Measurements from ENCODE around the gene PAX4. TPM values are rescaled to one million over a fixed set of nuclear protein-coding genes. Genes with fewer than 3 reads are reported as not detected.

The PAX4 gene
- total and polyA plus RNA-seq, 2 of the 4 experiments (the other 2 are of a cell fraction): not detected

- Histone ChIP-seq H3K4me1 (ENCODE audit: control insufficient read depth, insufficient read depth, low read length) (peaks cover 16% of the 10 kb centered on the region), H3K9me3 (ENCODE audit: control insufficient read depth, insufficient read depth, low read length) (no peaks in the 10 kb centered on the region), H3K27me3 (ENCODE audit: control insufficient read depth, insufficient read depth, low read length) (no peaks in the 10 kb centered on the region), H2BK20ac (ENCODE audit: low read depth, low read length) (no peak overlapping the region), H3K56ac (ENCODE audit: extremely low read depth, insufficient read depth, low read length) (peak overlapping the region; percentile 24; the same call in 1 of the 2 replicates), H2BK15ac (ENCODE audit: low read depth, low read length) (no peak overlapping the region), H3K9me1 (ENCODE audit: insufficient read depth, low read length) (peaks cover 14% of the 10 kb centered on the region), H4K20me1 (ENCODE audit: insufficient read depth, low read length) (peaks cover 13% of the 10 kb centered on the region), H3K4me3 (ENCODE audit: insufficient read depth, low read depth, low read length) (peak overlapping the region; percentile 80), H3K79me1 (ENCODE audit: low read depth in 1 of 2, low read length in 2 of 2) (peaks cover 21 to 45% of the 10 kb centered on the region in 2 experiments), H3K23ac (ENCODE audit: low read depth, low read length) (peak overlapping the region; percentile 13), H2BK5ac (ENCODE audit: low read depth, low read length, poor library complexity, severe bottlenecking) (peak overlapping the region; percentile 67), H3K4me2 (ENCODE audit: low read depth, low read length) (peak overlapping the region; percentile 72), H2AK9ac (replicated peaks; ENCODE audit: low read depth, low read length, poor library complexity) (peak overlapping the region; percentile 92), H2BK120ac (ENCODE audit: low read depth, low read length) (no peak overlapping the region; the same call in 1 of the 2 replicates), H3K9ac (ENCODE audit: low read depth, low read length) (peak overlapping the region; percentile 63), H4K8ac (ENCODE audit: low read depth in 2 of 2, low read length in 2 of 2) (peak overlapping the region in 1 of 2 experiments; percentile 84; a peak in 3 of 4 replicates), H2AFZ (replicated peaks; ENCODE audit: low read length, poor library complexity) (peak overlapping the region; percentile 94), H3K4ac (ENCODE audit: low read depth, low read length) (peak overlapping the region; percentile 64), H3K36me3 (ENCODE audit: control insufficient read depth, insufficient read depth, low read length) (peaks cover 11% of the 10 kb centered on the region), H3K27ac (ENCODE audit: insufficient read depth, low read length) (peak overlapping the region; percentile 73), H3K14ac (replicated peaks; ENCODE audit: low read depth, low read length) (peak overlapping the region; percentile 88; the same call in 1 of the 2 replicates), H3K18ac (ENCODE audit: low read depth, low read length) (no peak overlapping the region), H4K91ac (ENCODE audit: insufficient read depth, low read depth, low read length) (no peak overlapping the region), H4K5ac (ENCODE audit: low read depth, low read length) (no peak overlapping the region), H2AK5ac (ENCODE audit: low read depth, low read length) (peak overlapping the region; percentile 60)
- intact Hi-C loops (cut with micrococcal nuclease) (loop anchor here (2.0 to 10.0 kb wide), 5 partner anchors 44 to 620 kb away; partner anchors contain the start of genes LRRC4 and ZNF800), in situ Hi-C loops (cut with MboI; ENCODE audit: low sequenced_read_pairs) (no loop called here), dilution Hi-C loops (cut with HindIII; ENCODE audit: low sequenced_read_pairs, unreplicated experiment) (no loop called here)
- no TSS peak for BruUV-seq (replicated peaks)
- ChIA-PET CTCF (interaction anchor here (1.1 to 2.0 kb wide), 2 partner anchors 119 to 621 kb away, joined by 5 to 7 read pairs; no protein-coding TSS in a partner anchor), POLR2A (ENCODE audit: unreplicated experiment) (interaction anchor here (0.6 kb wide), 1 partner anchor 67 kb away, joined by 9 read pairs; no protein-coding TSS in a partner anchor)
- ATAC-seq (ENCODE audit: low read depth): peak; percentile 46
- WGBS, 2 experiments (ENCODE audit: extremely low coverage in 2 of 2, insufficient read length in 1 of 2): 2% methylated on average over 7 of the region's 43 CpGs; no CpG with 5 or more reads in 1 of the 2 experiments
- peak; percentile 51 for DNase-seq
- TF ChIP-seq CHD1 (IDR thresholded peaks at IDR 0.05; ENCODE audit: low read depth, low read length) (no peak), MAZ (IDR thresholded peaks at IDR 0.05; ENCODE audit: borderline replicate concordance, low read depth, low read length) (no peak), MAFK (IDR thresholded peaks at IDR 0.05; ENCODE audit: low read depth, low read length) (no peak), SMC3 (IDR thresholded peaks at IDR 0.05; ENCODE audit: low read depth, low read length) (peak; percentile 31), MXI1 (IDR thresholded peaks at IDR 0.05; ENCODE audit: borderline replicate concordance, low read depth, low read length) (no peak), BHLHE40 (IDR thresholded peaks at IDR 0.05; ENCODE audit: low read depth, low read length) (no peak), CTCF (conservative IDR thresholded peaks at IDR 0.05; ENCODE audit: low read depth, low read length) (peak; percentile 71), CEBPB (IDR thresholded peaks at IDR 0.05; ENCODE audit: low read depth, low read length) (no peak), RAD21 (IDR thresholded peaks at IDR 0.05; ENCODE audit: low read length) (peak; percentile 65), RFX5 (IDR thresholded peaks at IDR 0.05; ENCODE audit: low read depth, low read length) (no peak), POLR2A (IDR thresholded peaks at IDR 0.05; ENCODE audit: low read depth, low read length) (no peak; the same call in 1 of the 2 replicates), FOS (IDR thresholded peaks at IDR 0.05; ENCODE audit: low read depth, low read length) (no peak)
- TF ChIP-seq, protein P1, sequence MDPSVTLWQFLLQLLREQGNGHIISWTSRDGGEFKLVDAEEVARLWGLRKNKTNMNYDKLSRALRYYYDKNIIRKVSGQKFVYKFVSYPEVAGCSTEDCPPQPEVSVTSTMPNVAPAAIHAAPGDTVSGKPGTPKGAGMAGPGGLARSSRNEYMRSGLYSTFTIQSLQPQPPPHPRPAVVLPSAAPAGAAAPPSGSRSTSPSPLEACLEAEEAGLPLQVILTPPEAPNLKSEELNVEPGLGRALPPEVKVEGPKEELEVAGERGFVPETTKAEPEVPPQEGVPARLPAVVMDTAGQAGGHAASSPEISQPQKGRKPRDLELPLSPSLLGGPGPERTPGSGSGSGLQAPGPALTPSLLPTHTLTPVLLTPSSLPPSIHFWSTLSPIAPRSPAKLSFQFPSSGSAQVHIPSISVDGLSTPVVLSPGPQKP (IDR thresholded peaks at IDR 0.05; ENCODE audit: borderline replicate concordance, low read depth, low read length): no peak
- TF ChIP-seq, protein P2, sequence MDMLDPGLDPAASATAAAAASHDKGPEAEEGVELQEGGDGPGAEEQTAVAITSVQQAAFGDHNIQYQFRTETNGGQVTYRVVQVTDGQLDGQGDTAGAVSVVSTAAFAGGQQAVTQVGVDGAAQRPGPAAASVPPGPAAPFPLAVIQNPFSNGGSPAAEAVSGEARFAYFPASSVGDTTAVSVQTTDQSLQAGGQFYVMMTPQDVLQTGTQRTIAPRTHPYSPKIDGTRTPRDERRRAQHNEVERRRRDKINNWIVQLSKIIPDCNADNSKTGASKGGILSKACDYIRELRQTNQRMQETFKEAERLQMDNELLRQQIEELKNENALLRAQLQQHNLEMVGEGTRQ (IDR thresholded peaks at IDR 0.05; ENCODE audit: low read depth, low read length): no peak
Observed at GRCh38 chr7:127588697-127589482, 29.1 kb downstream of the PAX4 start.

Measured in IMR-90 (cell line).